ENCODE results near the gene CDKL4. TPM values are rescaled to one million over a fixed set of nuclear protein-coding genes. Genes with fewer than 3 reads are reported as not detected.

CDKL4 gene
- total RNA-seq (under 1 TPM in 1 of 2 donors, not detected in 1; 0.60 TPM), total RNA-seq (0.23 to 1.2 reads per million in 2 donors)

- no peaks in the 10 kb centered on the region for H3K9me3 ChIP-seq (ENCODE audit: control insufficient read depth, low read length, poor library complexity, severe bottlenecking)
- peaks cover 3% of the 10 kb centered on the region for H3K36me3 Mint-ChIP-seq (ENCODE audit: low read depth)
- peak within 1 kb of the TSS; percentile 82 for H3K27ac Mint-ChIP-seq
- peaks cover 15% of the 10 kb centered on the region for H3K4me1 Mint-ChIP-seq
- peak within 1 kb of the TSS; percentile 86 for H3K4me3 Mint-ChIP-seq
- H3K27me3 Mint-ChIP-seq = no peaks in the 10 kb centered on the region
- DNase-seq (peak; percentile 17 to 27 (median 19)), ATAC-seq (peak; percentile 80)
Observed at GRCh38 chr2:39243469-39244123, at the start of gene CDKL4. Gene CDKL4, minus strand, starts transcription at chr2:39243970.

DNA sequence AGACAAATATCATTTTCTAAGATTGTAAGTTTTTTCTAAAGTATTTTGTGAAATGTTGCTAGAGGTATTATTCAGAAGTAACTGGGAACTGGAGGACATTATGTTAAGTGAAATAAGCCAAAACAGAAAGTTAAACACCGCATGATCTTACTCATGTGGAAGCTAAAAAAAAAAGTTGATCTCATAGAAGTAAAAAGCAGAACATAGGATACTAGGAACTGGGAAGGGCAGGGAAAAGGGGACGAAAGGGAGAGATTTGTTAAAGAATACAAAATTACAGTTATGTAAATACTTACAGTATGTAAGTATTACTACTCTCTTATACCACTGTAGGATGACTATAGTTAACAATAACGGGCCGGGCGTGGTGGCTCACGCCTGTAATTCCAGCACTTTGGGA lies 46.7 kb upstream of the CDKL4 start:
- H3K4me1 Mint-ChIP-seq = no peaks in the 10 kb centered on the region
- H3K27me3 Mint-ChIP-seq = no peaks in the 10 kb centered on the region
- H3K36me3 Mint-ChIP-seq (ENCODE audit: low read depth) = peaks cover 7% of the 10 kb centered on the region
- DNase-seq = no peak
- no peak overlapping the region for H3K27ac Mint-ChIP-seq
- H3K9me3 ChIP-seq (ENCODE audit: control insufficient read depth, low read length, poor library complexity, severe bottlenecking) = no peaks in the 10 kb centered on the region
- no peak overlapping the region for H3K4me3 Mint-ChIP-seq
- ATAC-seq = no peak

- DNase-seq = no peak
- no peak overlapping the region for H3K4me3 Mint-ChIP-seq
Observed at GRCh38 chr2:39289609-39290008, 45.8 kb upstream of the CDKL4 start.

DNA sequence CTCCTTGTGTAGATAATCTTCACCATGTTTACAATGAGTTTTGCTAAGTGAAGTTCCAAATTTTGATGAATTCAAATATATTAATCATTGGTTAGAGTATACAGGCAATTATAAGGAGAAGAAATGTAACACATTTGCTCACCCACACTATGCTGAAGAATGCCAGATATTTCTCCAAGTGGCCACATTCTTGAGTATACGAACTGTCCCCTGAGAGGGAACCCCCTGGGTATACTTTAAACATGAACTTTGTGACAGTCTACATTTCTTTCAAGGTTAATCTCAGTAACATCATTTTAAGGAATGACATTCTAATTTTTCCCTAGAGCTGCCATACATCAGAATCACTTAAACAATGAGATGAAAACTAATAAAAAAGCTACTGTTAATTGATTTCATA lies 39.8 kb upstream of the CDKL4 start:
- H3K27me3 Mint-ChIP-seq = no peaks in the 10 kb centered on the region
- DNase-seq (no peak), ATAC-seq (no peak)
- no peaks in the 10 kb centered on the region for H3K9me3 ChIP-seq (ENCODE audit: control insufficient read depth, low read length, poor library complexity, severe bottlenecking)
- no peak overlapping the region for H3K4me3 Mint-ChIP-seq
- peaks cover 2% of the 10 kb centered on the region for H3K36me3 Mint-ChIP-seq (ENCODE audit: low read depth)
- no peak overlapping the region for H3K27ac Mint-ChIP-seq
- no peaks in the 10 kb centered on the region for H3K4me1 Mint-ChIP-seq

More at GRCh38 chr2:39289609-39290008, 45.8 kb upstream of the CDKL4 start:
- H3K4me1 Mint-ChIP-seq = no peaks in the 10 kb centered on the region
- no peak for ATAC-seq
- no peak overlapping the region for H3K27ac Mint-ChIP-seq
- no peaks in the 10 kb centered on the region for H3K9me3 ChIP-seq (ENCODE audit: control insufficient read depth, low read length, poor library complexity, severe bottlenecking)
- H3K36me3 Mint-ChIP-seq (ENCODE audit: low read depth) = peaks cover 7% of the 10 kb centered on the region
- H3K27me3 Mint-ChIP-seq = no peaks in the 10 kb centered on the region

GRCh38 chr2:39281391-39281790 lies 37.6 kb upstream of the CDKL4 start:
- Mint-ChIP-seq H3K27ac (no peak overlapping the region), H3K4me3 (no peak overlapping the region), H3K27me3 (no peaks in the 10 kb centered on the region), H3K4me1 (peaks cover 2% of the 10 kb centered on the region), H3K36me3 (ENCODE audit: low read depth) (peaks cover 6% of the 10 kb centered on the region)
- no peak for DNase-seq
- no peak for ATAC-seq
- H3K9me3 ChIP-seq (ENCODE audit: control insufficient read depth, low read length, poor library complexity, severe bottlenecking) = no peaks in the 10 kb centered on the region

GRCh38 chr2:39275016-39275415 lies 31.2 kb upstream of the CDKL4 start:
- DNase-seq (no peak), ATAC-seq (no peak)
- Mint-ChIP-seq H3K4me3 (no peak overlapping the region), H3K27ac (no peak overlapping the region), H3K36me3 (ENCODE audit: low read depth) (peaks cover 9% of the 10 kb centered on the region), H3K4me1 (peaks cover 2% of the 10 kb centered on the region), H3K27me3 (no peaks in the 10 kb centered on the region)
- no peaks in the 10 kb centered on the region for H3K9me3 ChIP-seq (ENCODE audit: control insufficient read depth, low read length, poor library complexity, severe bottlenecking)

GRCh38 chr2:39269941-39270340 lies 26.2 kb upstream of the CDKL4 start:
- no peaks in the 10 kb centered on the region for H3K9me3 ChIP-seq (ENCODE audit: control insufficient read depth, low read length, poor library complexity, severe bottlenecking)
- no peak overlapping the region for H3K4me3 Mint-ChIP-seq
- H3K27me3 Mint-ChIP-seq = no peaks in the 10 kb centered on the region
- no peak for DNase-seq
- H3K4me1 Mint-ChIP-seq = peaks cover 5% of the 10 kb centered on the region
- no peak for ATAC-seq
- H3K27ac Mint-ChIP-seq = no peak overlapping the region
- peaks cover 3% of the 10 kb centered on the region for H3K36me3 Mint-ChIP-seq (ENCODE audit: low read depth)

- DNase-seq = no peak
- no peak for ATAC-seq
- Mint-ChIP-seq H3K27ac (no peak overlapping the region), H3K27me3 (no peaks in the 10 kb centered on the region), H3K4me1 (peaks cover 7% of the 10 kb centered on the region), H3K36me3 (ENCODE audit: low read depth) (no peaks in the 10 kb centered on the region), H3K4me3 (no peak overlapping the region)
- H3K9me3 ChIP-seq (ENCODE audit: control insufficient read depth, low read length, poor library complexity, severe bottlenecking) = no peaks in the 10 kb centered on the region
Observed at GRCh38 chr2:39266916-39267434, 23.2 kb upstream of the CDKL4 start.

- no peaks in the 10 kb centered on the region for H3K9me3 ChIP-seq (ENCODE audit: control insufficient read depth, low read length, poor library complexity, severe bottlenecking)
- ATAC-seq (no peak), DNase-seq (no peak)
- H3K27me3 Mint-ChIP-seq = no peaks in the 10 kb centered on the region
- H3K36me3 Mint-ChIP-seq (ENCODE audit: low read depth) = no peaks in the 10 kb centered on the region
- no peak overlapping the region for H3K4me3 Mint-ChIP-seq
- H3K4me1 Mint-ChIP-seq = peaks cover 7% of the 10 kb centered on the region
- H3K27ac Mint-ChIP-seq = peak overlapping the region; percentile 24
Observed at GRCh38 chr2:39266139-39266805, 22.5 kb upstream of the CDKL4 start.

GRCh38 chr2:39265315-39265714 lies 21.5 kb upstream of the CDKL4 start:
- Mint-ChIP-seq H3K4me1 (peaks cover 7% of the 10 kb centered on the region), H3K27me3 (no peaks in the 10 kb centered on the region), H3K36me3 (ENCODE audit: low read depth) (no peaks in the 10 kb centered on the region), H3K27ac (peak overlapping the region; percentile 77), H3K4me3 (no peak overlapping the region)
- no peaks in the 10 kb centered on the region for H3K9me3 ChIP-seq (ENCODE audit: control insufficient read depth, low read length, poor library complexity, severe bottlenecking)
- DNase-seq = no peak
- ATAC-seq = no peak

- H3K27me3 Mint-ChIP-seq = no peaks in the 10 kb centered on the region
- no peaks in the 10 kb centered on the region for H3K36me3 Mint-ChIP-seq (ENCODE audit: low read depth)
- H3K27ac Mint-ChIP-seq = peak overlapping the region; percentile 77
- H3K4me3 Mint-ChIP-seq = no peak overlapping the region
- H3K4me1 Mint-ChIP-seq = peaks cover 7% of the 10 kb centered on the region
- DNase-seq (no peak), ATAC-seq (no peak)
- no peaks in the 10 kb centered on the region for H3K9me3 ChIP-seq (ENCODE audit: control insufficient read depth, low read length, poor library complexity, severe bottlenecking)
Observed at GRCh38 chr2:39264733-39265132, 21.0 kb upstream of the CDKL4 start.

DNA sequence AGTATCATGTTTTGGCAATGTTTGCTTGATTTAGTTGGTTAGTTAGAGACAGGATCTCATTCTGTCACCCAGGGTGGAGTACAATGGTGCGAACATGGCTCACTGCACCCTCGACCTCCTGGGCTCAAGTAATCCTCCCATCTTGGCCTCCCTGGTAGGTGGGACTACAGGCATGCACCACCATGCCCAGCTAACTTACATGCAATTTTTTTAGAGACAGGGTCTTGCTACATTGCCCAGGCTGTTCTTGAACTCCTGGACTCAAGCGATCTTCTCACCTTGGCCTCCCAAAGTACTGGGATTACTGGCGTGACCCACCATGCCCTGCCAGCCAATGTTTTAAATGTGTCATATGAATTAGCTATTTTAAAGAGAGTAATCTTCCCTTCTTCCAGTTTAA lies 16.3 kb upstream of the CDKL4 start:
- H3K27me3 Mint-ChIP-seq = no peaks in the 10 kb centered on the region
- H3K4me1 Mint-ChIP-seq = peaks cover 2% of the 10 kb centered on the region
- H3K9me3 ChIP-seq (ENCODE audit: control insufficient read depth, low read length, poor library complexity, severe bottlenecking) = no peaks in the 10 kb centered on the region
- no peak overlapping the region for H3K27ac Mint-ChIP-seq
- ATAC-seq (no peak), DNase-seq (no peak)
- H3K36me3 Mint-ChIP-seq (ENCODE audit: low read depth) = peaks cover 4% of the 10 kb centered on the region
- H3K4me3 Mint-ChIP-seq = no peak overlapping the region

DNA sequence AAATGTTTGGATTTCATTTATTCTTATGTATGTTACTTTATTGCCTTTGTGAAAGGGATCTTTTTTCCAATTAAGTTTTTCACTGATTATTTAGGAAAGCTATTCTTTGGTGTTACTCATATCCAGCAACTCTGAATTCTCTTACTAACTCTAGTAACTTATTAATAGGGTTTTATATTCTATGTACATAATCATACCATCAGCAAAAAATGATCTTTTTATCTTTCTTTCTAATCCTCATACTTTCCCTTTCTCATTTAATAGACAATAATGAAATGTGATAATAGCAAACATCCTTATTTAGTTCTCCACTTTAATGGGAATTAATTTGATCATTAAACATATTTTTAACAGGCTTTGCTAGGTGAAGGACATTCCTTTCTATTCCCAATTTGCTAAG lies 12.3 kb upstream of the CDKL4 start:
- Mint-ChIP-seq H3K4me1 (no peaks in the 10 kb centered on the region), H3K36me3 (ENCODE audit: low read depth) (peaks cover 13% of the 10 kb centered on the region), H3K27ac (no peak overlapping the region), H3K27me3 (no peaks in the 10 kb centered on the region), H3K4me3 (no peak overlapping the region)
- DNase-seq (no peak), ATAC-seq (no peak)
- H3K9me3 ChIP-seq (ENCODE audit: control insufficient read depth, low read length, poor library complexity, severe bottlenecking) = no peaks in the 10 kb centered on the region
